HUES64 (cell line): ENCODE results near the gene CNTN4.

Experiments used
- H3K27ac ChIP-seq: 2 replicates; pipeline ENCODE4 v1.7.0; 2013; ENCODE audit warnings: low read depth, low read length, inconsistent platforms
- H3K27me3 ChIP-seq: 2 replicates; pipeline ENCODE4 v1.6.1; 2013; ENCODE audit warnings: mild to moderate bottlenecking, low read length; ENCODE audit not compliant: insufficient read depth
- H3K36me3 ChIP-seq: 2 replicates; pipeline ENCODE4 v1.6.1; 2013; ENCODE audit warnings: mild to moderate bottlenecking, low read length; ENCODE audit not compliant: insufficient read depth
- H3K4me1 ChIP-seq: 2 replicates; pipeline ENCODE4 v1.6.1; 2013; ENCODE audit warnings: mild to moderate bottlenecking, low read length, moderate library complexity; ENCODE audit not compliant: insufficient read depth
- H3K4me3 ChIP-seq: 2 replicates; pipeline ENCODE4 v1.5.1; 2013; ENCODE audit warnings: mild to moderate bottlenecking, low read length, moderate library complexity
- H3K9ac ChIP-seq: 2 replicates; pipeline ENCODE4 v1.6.1; 2013; ENCODE audit warnings: mild to moderate bottlenecking, low read depth, low read length
- H3K9me3 ChIP-seq: 2 replicates; pipeline ENCODE4 v1.6.1; 2013; ENCODE audit warnings: low read depth, low read length; ENCODE audit not compliant: insufficient read depth
- WGBS: fragments of 150-250, 120-280 bp; methylation state at CpG from one replicate; pipeline ENCODE4 v1.1.7; 2013; ENCODE audit warnings: missing lambda C conversion rate; 5-methylcytosine and 5-hydroxymethylcytosine counted together

The CNTN4 gene

GRCh38 chr3:2099028-2099671 is 484 bp downstream of the CNTN4 start:
- Histone ChIP-seq H3K9ac (peak overlapping the region; percentile 8; the same call in 1 of the 2 replicates), H3K36me3 (no peaks in the 10 kb centered on the region), H3K4me3 (peak overlapping the region; percentile 68), H3K9me3 (peaks cover 4% of the 10 kb centered on the region; the same call in 1 of the 2 replicates), H3K27ac (no peak overlapping the region), H3K27me3 (peaks cover 77% of the 10 kb centered on the region), H3K4me1 (peaks cover 23% of the 10 kb centered on the region)
- 53% methylated on average over 58 of the region's 58 CpGs for WGBS

- peaks cover 1% of the 10 kb centered on the region; the same call in 1 of the 2 replicates for H3K9me3 ChIP-seq
- no peaks in the 10 kb centered on the region for H3K36me3 ChIP-seq
- H3K27ac ChIP-seq, result no peak overlapping the region
- peak overlapping the region; percentile 68 for H3K4me3 ChIP-seq
- 0 out of 2 replicates have a peak overlapping the region, but pooled peaks have one; percentile 8 for H3K9ac ChIP-seq
- peaks cover 77% of the 10 kb centered on the region for H3K27me3 ChIP-seq
- WGBS, result 48% methylated on average over 26 of the region's 26 CpGs
- H3K4me1 ChIP-seq, result peaks cover 18% of the 10 kb centered on the region
Observed at GRCh38 chr3:2099779-2100191, 1.1 kb downstream of the CNTN4 start.

DNA sequence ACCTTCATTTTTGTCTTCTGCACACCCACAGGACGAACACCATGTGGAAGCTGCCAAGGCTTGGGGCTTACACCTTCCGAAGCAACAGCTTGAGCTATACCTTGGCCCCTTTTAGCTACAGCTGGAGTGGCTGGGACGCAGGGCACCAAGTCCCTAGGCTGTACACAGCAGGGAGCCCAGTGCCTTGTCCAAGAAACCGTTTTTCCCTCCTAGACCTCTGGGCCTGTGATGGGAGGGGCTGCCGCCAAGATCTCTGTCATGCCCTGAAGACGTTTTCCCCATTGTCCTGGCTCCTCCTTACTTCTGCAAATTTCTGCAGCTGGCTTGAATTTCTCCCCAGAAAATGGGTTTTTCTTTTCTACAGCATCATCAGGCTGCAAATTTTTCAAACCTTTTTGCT is 7.8 kb downstream of the CNTN4 start:
- no peak overlapping the region for H3K4me3 ChIP-seq
- WGBS, result 69% methylated on average over 6 of the region's 6 CpGs
- peaks cover 25% of the 10 kb centered on the region for H3K9me3 ChIP-seq
- H3K27ac ChIP-seq, result no peak overlapping the region
- H3K4me1 ChIP-seq, result peaks cover 5% of the 10 kb centered on the region; the same call in 1 of the 2 replicates
- H3K36me3 ChIP-seq, result no peaks in the 10 kb centered on the region
- H3K27me3 ChIP-seq, result peaks cover 13% of the 10 kb centered on the region
- H3K9ac ChIP-seq, result no peak overlapping the region

DNA sequence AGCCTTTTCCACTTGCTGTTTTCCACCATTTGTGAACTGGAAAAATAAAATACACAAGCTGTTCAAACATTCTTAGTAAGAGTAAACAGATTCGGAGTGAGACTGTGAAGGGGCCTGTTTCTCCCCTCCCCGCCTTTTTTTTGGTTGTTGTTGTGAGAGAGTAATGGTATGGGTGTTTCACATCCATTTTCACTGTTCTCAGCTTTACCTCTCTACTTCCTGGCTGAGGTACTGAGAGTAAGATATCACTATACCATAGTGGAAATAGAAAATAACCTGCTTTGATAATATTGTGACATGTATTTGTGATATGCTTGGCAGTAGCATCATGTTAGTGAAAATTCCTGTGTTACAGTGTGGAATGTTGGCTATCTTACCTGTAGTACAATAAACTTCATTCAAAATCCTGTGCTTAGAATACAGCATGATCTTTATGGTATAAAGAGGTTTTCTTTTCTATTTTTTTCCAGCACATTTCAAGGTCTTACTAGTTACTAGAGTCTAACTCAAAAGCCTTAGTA is 12.0 kb downstream of the CNTN4 start:
- H3K27me3 ChIP-seq, result no peaks in the 10 kb centered on the region
- no peaks in the 10 kb centered on the region for H3K36me3 ChIP-seq
- peaks cover 16% of the 10 kb centered on the region for H3K9me3 ChIP-seq
- H3K27ac ChIP-seq, result no peak overlapping the region
- WGBS, result no CpG with 5 or more reads among the region's 2 CpGs
- no peak overlapping the region for H3K4me3 ChIP-seq
- H3K9ac ChIP-seq, result no peak overlapping the region
- peaks cover 8% of the 10 kb centered on the region; the same call in 1 of the 2 replicates for H3K4me1 ChIP-seq

GRCh38 chr3:2114617-2115275 is 16.1 kb downstream of the CNTN4 start:
- H3K9me3 ChIP-seq, result no peaks in the 10 kb centered on the region; the same call in 1 of the 2 replicates
- 76% methylated on average over 3 of the region's 3 CpGs for WGBS

DNA sequence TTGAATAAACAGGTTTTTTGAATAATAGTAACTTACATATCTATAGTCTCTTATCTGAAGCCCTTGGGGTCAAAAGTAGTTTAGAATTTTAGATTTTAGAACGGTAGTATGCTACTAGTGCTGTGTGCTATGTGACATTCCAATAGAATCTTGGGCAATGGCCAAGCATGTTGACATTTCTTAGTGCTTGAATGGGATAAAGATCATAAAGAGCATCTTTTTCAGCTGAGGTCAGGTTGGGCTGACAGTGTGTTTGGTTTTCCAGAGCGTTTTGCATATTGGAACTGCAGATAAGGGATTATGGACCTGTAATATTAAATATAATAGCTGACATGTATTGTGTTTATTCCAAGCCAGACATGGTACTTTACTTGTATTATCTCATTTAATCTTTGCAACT is 32.1 kb downstream of the CNTN4 start:
- H3K4me3 ChIP-seq, result no peak overlapping the region
- H3K36me3 ChIP-seq, result no peaks in the 10 kb centered on the region
- 48% methylated on average over 2 of the region's 2 CpGs for WGBS
- no peaks in the 10 kb centered on the region for H3K27me3 ChIP-seq
- H3K9ac ChIP-seq, result no peak overlapping the region
- H3K27ac ChIP-seq, result no peak overlapping the region
- H3K9me3 ChIP-seq, result 0 out of 2 replicates have a peak, but pooled peaks cover 5% of the 10 kb centered on the region
- H3K4me1 ChIP-seq, result no peaks in the 10 kb centered on the region

More at GRCh38 chr3:2114617-2115275, 16.1 kb downstream of the CNTN4 start:
- Histone ChIP-seq H3K27me3 (no peaks in the 10 kb centered on the region), H3K27ac (no peak overlapping the region), H3K4me3 (no peak overlapping the region), H3K9ac (no peak overlapping the region), H3K4me1 (peaks cover 11% of the 10 kb centered on the region), H3K36me3 (no peaks in the 10 kb centered on the region)

DNA sequence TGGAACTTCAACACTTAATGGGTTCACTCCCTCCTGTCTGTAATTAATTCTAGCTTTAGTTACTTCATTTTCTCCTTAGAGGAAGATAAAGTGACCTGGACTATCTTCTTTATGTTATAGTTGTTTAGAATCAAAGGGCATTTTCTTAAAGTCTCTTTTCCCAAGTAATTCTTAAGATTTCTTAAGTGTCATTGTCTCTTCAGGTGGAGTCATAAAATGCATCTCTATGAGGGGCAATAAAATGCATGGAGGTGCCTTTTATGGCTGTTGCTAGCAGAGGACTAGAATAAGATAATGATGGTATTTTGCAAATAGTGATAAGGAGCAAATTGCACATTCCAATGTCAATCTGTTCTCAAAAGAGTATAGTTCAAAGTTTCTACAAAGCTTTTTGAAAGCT is 34.5 kb downstream of the CNTN4 start:
- H3K4me1 ChIP-seq, result no peaks in the 10 kb centered on the region
- no peak overlapping the region for H3K9ac ChIP-seq
- H3K27me3 ChIP-seq, result no peaks in the 10 kb centered on the region
- H3K9me3 ChIP-seq, result 0 out of 2 replicates have a peak, but pooled peaks cover 2% of the 10 kb centered on the region
- H3K36me3 ChIP-seq, result no peaks in the 10 kb centered on the region
- no peak overlapping the region for H3K27ac ChIP-seq
- no peak overlapping the region for H3K4me3 ChIP-seq

DNA sequence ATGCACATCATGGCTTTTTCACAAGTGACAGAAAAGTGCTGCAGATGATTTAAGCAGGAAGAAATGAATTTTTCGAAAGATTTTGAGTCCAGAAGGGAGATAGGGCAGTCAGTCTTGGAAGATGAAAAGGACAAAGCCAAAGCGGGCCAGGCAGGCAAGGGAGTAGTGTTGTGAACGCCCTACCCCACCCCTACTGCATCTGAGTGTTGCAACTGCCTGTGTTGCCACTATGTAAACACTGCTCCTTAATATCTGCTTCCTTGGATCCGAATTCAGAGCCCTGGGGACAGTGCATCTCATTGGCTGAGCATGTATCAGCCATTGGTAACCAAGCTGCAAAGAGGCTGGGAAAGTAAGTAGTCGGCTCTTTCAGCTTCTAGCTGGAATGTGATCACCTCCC is 39.0 kb downstream of the CNTN4 start:
- Histone ChIP-seq H3K9me3 (peaks cover 11% of the 10 kb centered on the region; the same call in 1 of the 2 replicates), H3K27ac (no peak overlapping the region), H3K9ac (no peak overlapping the region), H3K36me3 (no peaks in the 10 kb centered on the region), H3K27me3 (no peaks in the 10 kb centered on the region), H3K4me1 (no peaks in the 10 kb centered on the region), H3K4me3 (no peak overlapping the region)
- 74% methylated on average over 5 of the region's 5 CpGs for WGBS

GRCh38 chr3:2141482-2141881 is 42.8 kb downstream of the CNTN4 start:
- H3K27ac ChIP-seq, result no peak overlapping the region
- no peak overlapping the region for H3K9ac ChIP-seq
- no peaks in the 10 kb centered on the region for H3K4me1 ChIP-seq
- H3K9me3 ChIP-seq, result peaks cover 15% of the 10 kb centered on the region
- H3K4me3 ChIP-seq, result no peak overlapping the region
- H3K36me3 ChIP-seq, result no peaks in the 10 kb centered on the region
- WGBS, result 85% methylated on average over 1 of the region's 1 CpG
- H3K27me3 ChIP-seq, result no peaks in the 10 kb centered on the region

DNA sequence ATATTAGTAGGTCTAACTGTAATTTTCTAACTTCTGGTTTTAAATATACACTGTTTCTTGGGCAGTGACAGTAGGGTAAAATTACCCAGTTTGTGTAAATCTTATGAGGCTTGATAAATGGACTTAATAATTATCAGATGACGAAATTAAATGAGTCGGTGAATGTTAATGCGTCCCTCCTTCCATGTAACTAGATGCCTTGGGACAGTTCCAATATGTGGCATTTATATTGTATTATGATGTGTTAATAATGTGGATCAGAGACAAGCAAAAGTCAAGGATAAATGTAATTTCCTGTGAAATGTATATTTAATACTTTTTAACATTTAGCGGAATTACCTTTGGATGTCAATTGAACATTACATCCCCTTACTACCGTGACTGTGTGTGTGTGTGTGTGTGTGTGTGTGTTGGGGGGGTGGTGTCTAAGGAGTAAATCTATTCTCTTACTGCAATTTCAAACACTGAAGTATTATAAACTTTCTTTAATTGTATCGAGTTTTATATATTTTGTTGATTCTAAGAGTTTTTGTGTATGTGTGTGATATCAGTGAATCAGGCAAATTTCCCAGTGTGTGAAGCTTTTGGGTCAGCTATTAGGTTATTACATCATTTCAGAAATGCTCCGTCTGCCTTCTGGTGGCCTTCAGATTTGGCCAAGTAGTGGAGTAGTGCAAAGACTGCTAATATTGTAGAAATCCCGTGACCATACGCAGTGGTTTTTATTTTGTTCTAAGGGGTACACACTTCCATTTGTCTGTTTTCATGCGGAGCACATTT is 50.1 kb downstream of the CNTN4 start:
- H3K27me3 ChIP-seq, result no peaks in the 10 kb centered on the region
- no peak overlapping the region for H3K4me3 ChIP-seq
- H3K27ac ChIP-seq, result no peak overlapping the region
- 90% methylated on average over 8 of the region's 10 CpGs for WGBS
- H3K9ac ChIP-seq, result no peak overlapping the region
- H3K36me3 ChIP-seq, result no peaks in the 10 kb centered on the region
- no peaks in the 10 kb centered on the region for H3K4me1 ChIP-seq
- peaks cover 10% of the 10 kb centered on the region; the same call in 1 of the 2 replicates for H3K9me3 ChIP-seq

GRCh38 chr3:2153053-2153452 is 54.4 kb downstream of the CNTN4 start:
- no peak overlapping the region for H3K27ac ChIP-seq
- no peaks in the 10 kb centered on the region for H3K4me1 ChIP-seq
- no peaks in the 10 kb centered on the region for H3K36me3 ChIP-seq
- no peaks in the 10 kb centered on the region for H3K27me3 ChIP-seq
- H3K4me3 ChIP-seq, result no peak overlapping the region
- no peak overlapping the region for H3K9ac ChIP-seq
- WGBS, result 95% methylated on average over 2 of the region's 2 CpGs
- peaks cover 8% of the 10 kb centered on the region; the same call in 1 of the 2 replicates for H3K9me3 ChIP-seq
